Brain microvascular endothelial cell (primary cell): ENCODE results near the gene BMERB1.
"Not testable (repeated sequence)": the region's sequence is repeated elsewhere in the genome, so short reads cannot be mapped to it uniquely, and the experiment has no call there.

Experiments used
- DNase-seq: peaks from one replicate; pipeline ENCODE4 v3.0.0-alpha.2; 2020
- H3K27ac ChIP-seq: fragments of 250-450 bp; sonication (Bioruptor Pico); 2 replicates; pipeline ENCODE4 v1.5.1; 2020; ENCODE audit warnings: mild to moderate bottlenecking, moderate library complexity
- H3K27me3 ChIP-seq: fragments of 250-450 bp; sonication (Bioruptor Pico); replicated peaks from 2 replicates; pipeline ENCODE4 v1.5.1; 2020; ENCODE audit warnings: mild to moderate bottlenecking
- H3K36me3 ChIP-seq: fragments of 250-450 bp; sonication (Bioruptor Pico); replicated peaks from 2 replicates; pipeline ENCODE4 v1.5.1; 2020; ENCODE audit warnings: mild to moderate bottlenecking
- H3K4me3 ChIP-seq: 2 replicates; pipeline ENCODE4 v1.5.1; 2011; ENCODE audit warnings: low read depth, mild to moderate bottlenecking, control low read depth, low read length, moderate library complexity
- in situ Hi-C: cut with HindIII; loops from 2 replicates; pipeline ENCODE4 v1.10.0; 2017; ENCODE audit warnings: low sequenced_read_pairs, low pct_ligation_motif_present
- TF ChIP-seq, protein P1 (sequence below): IDR thresholded peaks from 2 replicates; pipeline ENCODE4 v1.5.1; 2011; ENCODE audit warnings: low read depth, mild to moderate bottlenecking, moderate library complexity, low read length, control low read depth, inconsistent platforms; ENCODE audit errors: missing control alignments

BMERB1 gene

DNA sequence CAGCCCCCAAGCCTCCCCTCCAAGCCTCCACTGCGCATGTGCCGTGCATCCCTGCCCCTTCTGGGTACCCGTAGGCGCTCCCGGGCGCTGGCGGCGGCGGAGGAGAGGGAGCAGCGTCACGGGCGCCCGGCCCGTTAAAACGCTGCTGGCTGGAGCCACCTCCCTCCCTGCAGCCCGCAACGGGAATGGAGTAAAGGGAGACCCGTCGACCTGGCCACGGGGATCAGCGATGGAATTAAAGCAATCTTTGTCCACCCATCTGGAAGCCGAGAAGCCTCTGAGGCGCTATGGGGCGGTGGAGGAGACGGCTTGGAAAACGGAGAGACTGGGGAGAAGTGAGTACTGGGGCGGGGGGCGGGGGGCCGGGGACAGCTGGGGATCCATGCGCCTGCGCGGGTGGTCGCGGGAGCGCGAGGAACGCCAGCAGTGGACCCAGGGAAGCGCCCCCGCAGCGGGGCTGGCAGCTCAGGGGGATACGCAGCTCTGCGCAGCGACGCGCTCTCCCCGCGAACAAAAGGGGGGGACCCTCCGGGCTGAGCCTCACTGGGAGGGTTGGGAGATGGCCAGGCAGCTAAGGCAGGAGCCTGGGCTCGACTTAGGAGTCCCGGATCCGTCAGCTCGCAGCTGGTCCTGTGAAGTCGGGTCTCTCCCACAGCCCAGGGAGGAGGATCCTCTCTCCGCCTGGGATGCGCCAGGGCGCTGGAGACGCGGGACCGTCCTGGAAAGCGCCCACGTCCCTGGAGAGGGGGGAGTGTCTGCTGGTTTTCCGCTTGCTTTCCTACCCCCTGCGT is at the start of gene BMERB1:
TSS of gene BMERB1 (plus strand) at position 164 of the 791 bp plus-strand sequence. CDS start at position 230, 66 bp downstream.
- in situ Hi-C loops = no loop called here
- peak within 1 kb of the TSS; percentile 53 for H3K27ac ChIP-seq
- peak within 1 kb of the TSS; percentile 88 for H3K4me3 ChIP-seq
- TF ChIP-seq, protein P1, sequence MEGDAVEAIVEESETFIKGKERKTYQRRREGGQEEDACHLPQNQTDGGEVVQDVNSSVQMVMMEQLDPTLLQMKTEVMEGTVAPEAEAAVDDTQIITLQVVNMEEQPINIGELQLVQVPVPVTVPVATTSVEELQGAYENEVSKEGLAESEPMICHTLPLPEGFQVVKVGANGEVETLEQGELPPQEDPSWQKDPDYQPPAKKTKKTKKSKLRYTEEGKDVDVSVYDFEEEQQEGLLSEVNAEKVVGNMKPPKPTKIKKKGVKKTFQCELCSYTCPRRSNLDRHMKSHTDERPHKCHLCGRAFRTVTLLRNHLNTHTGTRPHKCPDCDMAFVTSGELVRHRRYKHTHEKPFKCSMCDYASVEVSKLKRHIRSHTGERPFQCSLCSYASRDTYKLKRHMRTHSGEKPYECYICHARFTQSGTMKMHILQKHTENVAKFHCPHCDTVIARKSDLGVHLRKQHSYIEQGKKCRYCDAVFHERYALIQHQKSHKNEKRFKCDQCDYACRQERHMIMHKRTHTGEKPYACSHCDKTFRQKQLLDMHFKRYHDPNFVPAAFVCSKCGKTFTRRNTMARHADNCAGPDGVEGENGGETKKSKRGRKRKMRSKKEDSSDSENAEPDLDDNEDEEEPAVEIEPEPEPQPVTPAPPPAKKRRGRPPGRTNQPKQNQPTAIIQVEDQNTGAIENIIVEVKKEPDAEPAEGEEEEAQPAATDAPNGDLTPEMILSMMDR = no peak
- peak; percentile 61 for DNase-seq
- H3K36me3 ChIP-seq = no peaks in the 10 kb centered on the region
- H3K27me3 ChIP-seq = no peaks in the 10 kb centered on the region

DNA sequence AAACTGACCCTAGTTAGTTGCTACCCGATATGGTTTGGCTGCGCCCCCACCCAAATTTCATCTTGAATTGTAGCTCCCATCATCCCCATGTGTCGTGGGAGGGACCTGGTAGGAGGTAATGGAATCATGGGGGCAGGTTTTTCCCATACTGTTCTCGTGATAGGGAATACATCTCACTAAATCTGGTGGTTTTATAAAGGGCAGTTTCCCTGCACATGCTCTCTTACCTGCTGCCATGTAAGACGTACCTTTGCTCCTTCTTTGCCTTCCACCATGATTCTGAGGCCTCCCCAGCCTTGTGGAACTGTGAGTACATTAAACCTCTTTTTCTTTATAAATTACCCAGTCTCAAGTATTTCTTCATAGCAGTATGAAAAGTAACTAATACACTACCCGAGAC is 46.3 kb upstream of the BMERB1 start:
- H3K36me3 ChIP-seq, DNase-seq, H3K4me3 ChIP-seq, H3K27ac ChIP-seq, in situ Hi-C loops, H3K27me3 ChIP-seq: not testable (repeated sequence)

DNA sequence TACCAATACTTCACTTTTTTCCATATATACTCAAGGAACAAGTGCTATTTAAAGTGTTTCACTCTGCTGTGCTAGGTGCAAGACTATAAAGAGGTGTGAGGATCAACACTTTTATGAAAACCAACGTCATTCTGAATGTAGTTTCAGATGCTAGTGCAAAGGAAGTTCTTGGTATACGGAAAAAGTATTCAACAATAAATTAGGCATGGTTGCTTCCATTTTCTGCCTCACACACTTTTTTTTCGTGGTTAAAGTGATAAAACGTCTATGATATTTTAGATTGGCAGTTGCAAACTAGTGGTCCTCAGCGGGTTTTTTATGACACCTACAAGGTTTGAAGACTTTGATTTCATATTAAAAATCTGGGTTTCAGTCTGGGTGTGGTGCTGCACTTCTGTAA is 44.5 kb upstream of the BMERB1 start:
- in situ Hi-C loops, H3K4me3 ChIP-seq, DNase-seq, H3K27ac ChIP-seq, H3K27me3 ChIP-seq, H3K36me3 ChIP-seq: not testable (repeated sequence)

DNA sequence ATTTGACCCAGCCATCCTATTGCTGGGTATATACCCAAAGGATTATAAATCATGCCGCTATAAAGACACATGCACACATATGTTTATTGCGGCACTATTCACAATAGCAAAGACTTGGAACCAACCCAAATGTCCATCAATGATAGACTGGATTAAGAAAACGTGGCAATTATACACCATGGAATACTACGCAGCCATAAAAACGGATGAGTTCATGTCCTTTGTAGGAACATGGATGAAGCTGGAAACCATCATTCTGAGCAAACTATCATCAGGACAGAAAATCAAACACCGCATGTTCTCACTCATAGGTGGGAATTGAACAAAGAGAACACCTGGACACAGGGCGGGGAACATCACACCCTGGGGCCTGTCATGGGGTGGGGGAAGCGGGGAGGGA is 41.4 kb upstream of the BMERB1 start:
- H3K4me3 ChIP-seq, H3K27ac ChIP-seq, DNase-seq, H3K36me3 ChIP-seq, H3K27me3 ChIP-seq, in situ Hi-C loops: not testable (repeated sequence)

DNA sequence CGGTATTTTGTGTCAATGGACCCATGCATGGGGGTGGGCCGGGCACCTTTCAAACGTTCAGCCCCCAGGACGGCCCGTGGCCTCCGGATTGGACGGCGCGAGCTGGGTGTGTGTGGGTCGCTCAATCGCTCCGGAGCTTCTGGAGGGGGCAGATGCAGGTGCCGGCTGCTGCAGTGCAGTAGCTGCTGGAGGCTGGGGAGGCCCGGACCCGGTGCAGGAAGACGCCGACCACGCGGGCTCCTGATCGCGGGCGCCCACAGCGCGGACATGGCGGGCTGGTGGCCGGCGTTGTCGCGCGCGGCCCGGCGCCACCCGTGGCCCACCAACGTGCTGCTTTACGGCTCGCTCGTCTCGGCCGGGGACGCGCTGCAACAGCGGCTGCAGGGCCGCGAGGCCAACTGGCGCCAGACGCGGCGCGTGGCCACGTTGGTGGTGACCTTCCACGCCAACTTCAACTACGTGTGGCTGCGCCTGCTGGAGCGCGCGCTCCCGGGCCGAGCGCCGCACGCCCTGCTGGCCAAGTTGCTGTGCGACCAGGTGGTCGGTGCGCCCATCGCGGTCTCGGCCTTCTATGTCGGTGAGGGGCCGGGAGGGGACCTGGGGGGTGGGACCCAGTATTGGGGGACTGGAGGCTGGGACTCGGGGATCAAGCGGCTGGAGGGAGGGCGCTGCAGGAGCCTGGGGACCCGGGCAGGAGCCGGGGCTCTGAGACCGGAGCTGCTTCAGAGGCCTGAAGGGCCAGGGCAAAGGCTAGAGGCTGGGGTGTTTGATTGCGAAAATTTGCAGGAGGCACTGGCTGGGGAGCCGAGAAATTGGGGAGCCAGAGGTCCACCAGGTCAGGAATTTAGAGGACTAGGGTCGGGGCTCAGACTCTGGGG is 38.5 kb upstream of the BMERB1 start, which contains the start of gene MPV17L:
TSS of gene MPV17L (plus strand) at position 124 of the 878 bp plus-strand sequence. CDS start at position 268, 144 bp downstream.
- DNase-seq, H3K36me3 ChIP-seq, in situ Hi-C loops, H3K27me3 ChIP-seq, H3K27ac ChIP-seq: not testable (repeated sequence)
- H3K4me3 ChIP-seq = peak within 1 kb of the TSS; percentile 43

DNA sequence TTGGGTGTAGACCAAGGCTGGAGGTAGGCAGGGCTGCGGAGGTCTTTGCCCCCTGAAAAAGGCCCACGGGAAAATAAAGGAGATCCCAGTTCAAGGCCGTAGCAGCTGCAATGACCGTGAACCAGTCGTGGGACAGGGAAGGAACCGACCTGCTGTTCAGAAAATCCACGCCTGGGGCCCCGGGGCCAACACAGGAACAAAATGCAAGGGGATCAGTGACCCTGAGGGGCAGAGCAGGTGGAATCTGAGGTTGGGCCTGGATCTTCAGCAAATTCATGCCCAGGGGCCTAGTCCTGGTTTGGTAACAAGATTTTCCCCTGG is 37.9 kb upstream of the BMERB1 start:
- H3K27ac ChIP-seq, H3K36me3 ChIP-seq, H3K4me3 ChIP-seq, in situ Hi-C loops, DNase-seq, H3K27me3 ChIP-seq: not testable (repeated sequence)

DNA sequence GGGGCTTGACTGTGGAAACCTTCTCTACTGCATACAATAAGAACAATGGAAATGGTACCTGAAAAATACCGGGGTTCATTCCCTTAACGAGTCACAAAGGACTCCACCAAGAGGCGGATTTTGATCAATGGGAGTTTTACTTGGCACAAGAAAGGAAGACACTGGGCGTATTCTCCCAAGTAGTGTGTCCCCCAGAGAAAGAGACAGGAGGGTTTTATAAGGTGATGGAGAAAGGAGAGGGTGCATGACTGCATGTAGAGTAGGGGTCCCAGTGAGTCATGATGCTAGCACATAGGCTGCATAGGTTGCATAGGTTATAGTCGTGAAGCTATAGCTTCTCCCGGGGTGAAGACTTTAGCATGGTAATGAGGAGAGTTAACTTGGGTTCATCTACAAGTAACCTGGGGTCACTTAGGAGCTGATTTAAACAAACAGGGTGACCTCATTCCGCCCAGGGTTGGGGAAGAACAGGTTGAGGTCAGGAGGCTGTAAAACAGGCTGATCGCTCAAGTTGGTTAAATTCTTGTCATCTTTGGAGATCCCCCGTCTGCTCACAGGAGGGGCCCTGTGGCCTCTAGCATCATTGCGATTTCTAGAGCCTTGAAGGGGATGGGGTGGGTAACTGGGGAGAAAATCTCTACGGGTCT is 37.3 kb upstream of the BMERB1 start:
- Histone ChIP-seq H3K36me3 (no peaks in the 10 kb centered on the region), H3K27me3 (no peaks in the 10 kb centered on the region), H3K4me3 (no peak overlapping the region), H3K27ac (no peak overlapping the region)
- TF ChIP-seq, protein P1 = no peak
- no peak for DNase-seq
- in situ Hi-C loops = no loop called here
